ENCODE data around the gene SNCG.
A peak's percentile ranks its signal among the peaks of the same experiment; 100 is the strongest.
"Not testable (repeated sequence)": the region's sequence is repeated elsewhere in the genome, so short reads cannot be mapped to it uniquely, and the experiment has no call there.

The SNCG gene

GRCh38 chr10:86941991-86942421, 16.4 kb upstream of the SNCG start:
- H3K9me3 Mint-ChIP-seq: no peaks in the 10 kb centered on the region
- peaks cover 5% of the 10 kb centered on the region for H3K4me1 Mint-ChIP-seq
- ATAC-seq: no peak
- H3K27me3 Mint-ChIP-seq: no peaks in the 10 kb centered on the region
- no peaks in the 10 kb centered on the region for H3K36me3 Mint-ChIP-seq (ENCODE audit: low read depth)
- no peak overlapping the region for H3K4me3 Mint-ChIP-seq
- no peak for DNase-seq
- H3K27ac Mint-ChIP-seq: no peak overlapping the region

- Mint-ChIP-seq H3K9me3 (no peaks in the 10 kb centered on the region), H3K4me1 (peaks cover 5% of the 10 kb centered on the region), H3K4me3 (no peak overlapping the region), H3K36me3 (ENCODE audit: low read depth) (no peaks in the 10 kb centered on the region), H3K27me3 (no peaks in the 10 kb centered on the region), H3K27ac (no peak overlapping the region)
- DNase-seq (no peak), ATAC-seq (no peak)
Observed at GRCh38 chr10:86942441-86943315, 15.7 kb upstream of the SNCG start.

- H3K4me3 Mint-ChIP-seq: no peak overlapping the region
- peaks cover 5% of the 10 kb centered on the region for H3K4me1 Mint-ChIP-seq
- no peaks in the 10 kb centered on the region for H3K27me3 Mint-ChIP-seq
- H3K27ac Mint-ChIP-seq: no peak overlapping the region
- H3K9me3 Mint-ChIP-seq: no peaks in the 10 kb centered on the region
- H3K36me3 Mint-ChIP-seq (ENCODE audit: low read depth): no peaks in the 10 kb centered on the region
- DNase-seq: no peak
- ATAC-seq: no peak
Observed at GRCh38 chr10:86943316-86944030, 14.9 kb upstream of the SNCG start.

GRCh38 chr10:86944031-86944419, 14.4 kb upstream of the SNCG start:
- no peak overlapping the region for H3K27ac Mint-ChIP-seq
- no peaks in the 10 kb centered on the region for H3K36me3 Mint-ChIP-seq (ENCODE audit: low read depth)
- H3K9me3 Mint-ChIP-seq: no peaks in the 10 kb centered on the region
- H3K4me3 Mint-ChIP-seq: no peak overlapping the region
- no peaks in the 10 kb centered on the region for H3K27me3 Mint-ChIP-seq
- H3K4me1 Mint-ChIP-seq: peaks cover 5% of the 10 kb centered on the region
- DNase-seq: no peak
- no peak for ATAC-seq

- Mint-ChIP-seq H3K9me3 (no peaks in the 10 kb centered on the region), H3K27me3 (no peaks in the 10 kb centered on the region), H3K4me3 (no peak overlapping the region), H3K36me3 (ENCODE audit: low read depth) (no peaks in the 10 kb centered on the region), H3K27ac (no peak overlapping the region), H3K4me1 (peaks cover 5% of the 10 kb centered on the region)
- DNase-seq: no peak
- peak; percentile 38 for ATAC-seq
Observed at GRCh38 chr10:86944471-86944870, 13.9 kb upstream of the SNCG start.

DNA sequence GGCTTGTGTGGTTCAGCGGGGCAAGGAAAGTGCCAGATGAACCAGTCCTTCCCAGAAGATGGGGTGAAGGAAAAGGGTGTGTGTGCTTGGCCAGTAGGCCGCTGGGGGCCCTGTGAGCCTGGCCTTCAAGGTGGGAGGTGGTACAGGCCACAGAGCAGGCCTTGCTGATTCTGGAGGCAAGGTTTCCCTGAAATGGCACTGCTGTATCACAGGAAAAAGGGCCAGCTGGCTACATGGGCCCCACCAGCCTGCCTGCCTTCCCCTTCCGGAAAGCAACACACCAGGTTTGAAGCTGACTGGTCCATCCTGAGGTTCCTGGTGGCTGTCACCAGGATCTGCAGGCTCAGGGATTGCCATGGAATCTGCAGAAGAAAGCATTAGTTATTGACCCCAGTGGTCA, 13.5 kb upstream of the SNCG start:
- DNase-seq (no peak), ATAC-seq (no peak)
- Mint-ChIP-seq H3K27me3 (no peaks in the 10 kb centered on the region), H3K36me3 (ENCODE audit: low read depth) (no peaks in the 10 kb centered on the region), H3K4me1 (peaks cover 5% of the 10 kb centered on the region), H3K9me3 (no peaks in the 10 kb centered on the region), H3K27ac (no peak overlapping the region), H3K4me3 (no peak overlapping the region)

- H3K36me3 Mint-ChIP-seq (ENCODE audit: low read depth): no peaks in the 10 kb centered on the region
- H3K4me3 Mint-ChIP-seq: no peak overlapping the region
- no peak for DNase-seq
- no peaks in the 10 kb centered on the region for H3K27me3 Mint-ChIP-seq
- H3K4me1 Mint-ChIP-seq: peaks cover 9% of the 10 kb centered on the region
- H3K9me3 Mint-ChIP-seq: no peaks in the 10 kb centered on the region
- no peak overlapping the region for H3K27ac Mint-ChIP-seq
- no peak for ATAC-seq
Observed at GRCh38 chr10:86945361-86946212, 12.8 kb upstream of the SNCG start.

- H3K27me3 Mint-ChIP-seq: no peaks in the 10 kb centered on the region
- ATAC-seq (no peak), DNase-seq (no peak)
- no peak overlapping the region for H3K4me3 Mint-ChIP-seq
- peaks cover 13% of the 10 kb centered on the region for H3K4me1 Mint-ChIP-seq
- no peak overlapping the region for H3K27ac Mint-ChIP-seq
- H3K9me3 Mint-ChIP-seq: no peaks in the 10 kb centered on the region
- H3K36me3 Mint-ChIP-seq (ENCODE audit: low read depth): no peaks in the 10 kb centered on the region
Observed at GRCh38 chr10:86946213-86947155, 11.9 kb upstream of the SNCG start.

DNA sequence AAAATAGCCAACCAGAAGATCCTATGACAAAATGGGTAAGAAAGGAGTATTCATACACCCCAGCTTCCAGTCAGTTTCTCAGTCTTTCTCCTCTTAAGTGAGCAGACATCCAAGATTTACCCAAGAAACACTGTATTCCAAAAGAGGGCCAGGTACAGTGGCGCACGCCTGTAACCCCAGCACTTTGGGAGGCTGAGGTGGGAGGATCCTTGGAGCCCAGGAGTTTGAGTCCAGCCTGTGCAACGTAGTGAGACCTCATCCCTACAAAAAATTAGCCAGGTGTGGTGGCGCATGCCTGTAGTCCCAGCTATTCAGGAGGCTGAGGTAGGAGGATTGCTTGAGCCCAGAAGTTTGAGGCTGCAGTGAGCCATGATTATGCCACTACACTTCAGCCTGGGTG, 10.6 kb upstream of the SNCG start:
- H3K27ac Mint-ChIP-seq; H3K36me3 Mint-ChIP-seq (ENCODE audit: low read depth); ATAC-seq; H3K27me3 Mint-ChIP-seq; H3K4me3 Mint-ChIP-seq; DNase-seq: not testable (repeated sequence)
- H3K9me3 Mint-ChIP-seq: peaks cover 12% of the 10 kb centered on the region
- peaks cover 13% of the 10 kb centered on the region for H3K4me1 Mint-ChIP-seq

DNA sequence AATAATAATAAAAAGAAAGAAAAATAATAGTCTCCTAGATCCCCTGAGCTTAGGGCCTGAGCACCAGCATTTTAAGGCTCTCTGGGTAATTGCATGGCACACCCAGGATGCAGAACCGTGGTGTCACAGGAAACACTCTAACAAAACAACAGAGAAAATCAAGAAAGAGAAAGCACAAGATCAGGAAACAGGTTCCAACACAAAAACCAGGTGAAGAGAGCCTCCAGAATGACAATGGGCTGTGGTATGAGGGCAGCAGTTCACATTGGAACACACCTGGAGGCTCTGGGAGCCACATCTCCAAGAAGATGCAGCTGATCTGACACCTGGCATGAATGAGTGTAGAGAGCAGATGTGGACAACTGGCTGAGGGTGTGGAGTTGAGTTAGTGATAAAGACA, 8.1 kb upstream of the SNCG start:
- Mint-ChIP-seq H3K4me1 (peaks cover 8% of the 10 kb centered on the region), H3K4me3 (no peak overlapping the region), H3K9me3 (peaks cover 16% of the 10 kb centered on the region), H3K27me3 (no peaks in the 10 kb centered on the region), H3K36me3 (ENCODE audit: low read depth) (no peaks in the 10 kb centered on the region), H3K27ac (peak overlapping the region; percentile 34)
- DNase-seq (no peak), ATAC-seq (no peak)

DNA sequence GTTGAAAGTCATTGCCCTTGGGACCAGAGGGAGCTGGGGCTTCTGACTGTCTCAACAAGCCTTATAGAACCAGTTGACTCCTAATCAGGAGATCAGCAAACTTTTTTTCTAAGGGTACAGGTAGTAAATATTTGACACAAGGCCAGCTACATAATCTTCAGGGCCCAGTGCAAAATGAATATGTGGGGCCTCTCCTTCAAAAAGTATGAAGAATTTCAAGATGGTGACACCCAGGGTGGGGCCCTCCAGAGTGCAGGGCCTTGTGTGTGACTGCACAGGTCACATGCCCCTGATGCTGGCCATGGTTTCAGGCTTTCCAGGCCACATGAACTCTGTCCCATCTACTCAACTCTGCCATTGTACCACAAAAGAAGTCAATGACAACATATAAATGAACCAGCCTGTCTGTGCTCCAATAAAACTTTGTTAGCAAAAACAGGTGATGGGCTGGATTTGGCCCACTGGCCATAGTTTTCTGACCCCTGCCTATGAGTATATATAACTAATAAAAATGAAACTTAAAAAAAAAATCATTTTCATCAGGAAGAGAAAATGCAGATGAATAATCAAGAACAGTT, 7.1 kb upstream of the SNCG start:
- ATAC-seq: no peak
- Mint-ChIP-seq H3K4me3 (no peak overlapping the region), H3K27ac (no peak overlapping the region)

GRCh38 chr10:86952106-86952505, 6.3 kb upstream of the SNCG start:
- DNase-seq: no peak
- peaks cover 16% of the 10 kb centered on the region for H3K9me3 Mint-ChIP-seq
- H3K27ac Mint-ChIP-seq: no peak overlapping the region
- ATAC-seq: no peak
- H3K36me3 Mint-ChIP-seq (ENCODE audit: low read depth): no peaks in the 10 kb centered on the region
- no peak overlapping the region for H3K4me3 Mint-ChIP-seq
- H3K4me1 Mint-ChIP-seq: peaks cover 8% of the 10 kb centered on the region
- H3K27me3 Mint-ChIP-seq: no peaks in the 10 kb centered on the region

More for the DNA sequence above, 7.1 kb upstream of the SNCG start:
- no peaks in the 10 kb centered on the region for H3K27me3 Mint-ChIP-seq
- no peak for DNase-seq
- H3K36me3 Mint-ChIP-seq (ENCODE audit: low read depth): no peaks in the 10 kb centered on the region
- peaks cover 16% of the 10 kb centered on the region for H3K9me3 Mint-ChIP-seq
- H3K4me1 Mint-ChIP-seq: peaks cover 8% of the 10 kb centered on the region

GRCh38 chr10:86952697-86953096, 5.7 kb upstream of the SNCG start:
- not testable (repeated sequence) for ATAC-seq; H3K4me3 Mint-ChIP-seq; H3K27me3 Mint-ChIP-seq; DNase-seq; H3K27ac Mint-ChIP-seq; H3K36me3 Mint-ChIP-seq (ENCODE audit: low read depth); H3K4me1 Mint-ChIP-seq
- peaks cover 16% of the 10 kb centered on the region for H3K9me3 Mint-ChIP-seq
